Hematopoietic multipotent progenitor cell treated with erythropoietin and hydrocortisone succinate and interleukin-3 and kit ligand, for 4 days (in vitro differentiated cells): ENCODE results near the gene CACNG4.

ENCODE experiments used
- DNase-seq: peaks from one replicate; pipeline ENCODE4 v3.0.0-alpha.2; 2015

CACNG4 gene

DNA sequence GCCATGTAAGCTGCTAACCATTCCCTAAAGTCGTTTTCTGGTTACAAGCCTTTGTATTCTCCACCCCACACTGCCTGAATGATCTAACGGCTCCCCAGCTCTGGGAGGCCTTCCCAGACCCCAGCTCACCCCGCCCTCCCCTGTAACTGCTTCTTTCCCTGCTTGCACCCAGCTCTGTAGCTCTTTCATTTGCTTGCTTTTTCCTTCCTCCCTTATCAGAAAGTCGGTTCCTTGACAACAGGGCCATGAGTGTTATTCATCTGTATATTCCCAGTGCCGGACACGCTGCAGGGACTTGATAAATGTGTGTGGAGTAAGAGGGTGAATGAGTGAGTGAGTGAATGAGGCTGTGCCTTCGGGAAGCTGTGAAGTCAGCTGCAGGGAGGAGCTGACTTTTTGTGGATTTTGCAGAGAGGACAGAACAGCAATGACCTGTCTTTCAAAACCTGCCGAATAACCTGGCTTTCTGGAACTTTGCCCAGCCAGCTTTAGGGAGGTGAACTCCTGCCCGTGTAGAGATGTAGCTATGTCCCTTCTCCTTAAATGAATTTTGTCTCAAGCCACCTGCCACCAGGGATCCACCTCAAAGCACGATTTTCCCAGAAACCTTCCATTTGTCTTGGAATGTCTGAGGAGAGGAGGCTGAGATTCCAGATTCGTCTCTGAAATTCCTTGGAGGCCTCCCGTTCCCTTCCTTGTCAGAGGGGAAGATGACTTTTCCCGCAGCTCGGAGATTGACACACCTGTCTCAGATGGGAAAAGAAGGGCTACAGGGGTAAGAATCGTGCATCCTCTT lies 20.0 kb upstream of the CACNG4 start:
- peak; percentile 61 for DNase-seq

DNA sequence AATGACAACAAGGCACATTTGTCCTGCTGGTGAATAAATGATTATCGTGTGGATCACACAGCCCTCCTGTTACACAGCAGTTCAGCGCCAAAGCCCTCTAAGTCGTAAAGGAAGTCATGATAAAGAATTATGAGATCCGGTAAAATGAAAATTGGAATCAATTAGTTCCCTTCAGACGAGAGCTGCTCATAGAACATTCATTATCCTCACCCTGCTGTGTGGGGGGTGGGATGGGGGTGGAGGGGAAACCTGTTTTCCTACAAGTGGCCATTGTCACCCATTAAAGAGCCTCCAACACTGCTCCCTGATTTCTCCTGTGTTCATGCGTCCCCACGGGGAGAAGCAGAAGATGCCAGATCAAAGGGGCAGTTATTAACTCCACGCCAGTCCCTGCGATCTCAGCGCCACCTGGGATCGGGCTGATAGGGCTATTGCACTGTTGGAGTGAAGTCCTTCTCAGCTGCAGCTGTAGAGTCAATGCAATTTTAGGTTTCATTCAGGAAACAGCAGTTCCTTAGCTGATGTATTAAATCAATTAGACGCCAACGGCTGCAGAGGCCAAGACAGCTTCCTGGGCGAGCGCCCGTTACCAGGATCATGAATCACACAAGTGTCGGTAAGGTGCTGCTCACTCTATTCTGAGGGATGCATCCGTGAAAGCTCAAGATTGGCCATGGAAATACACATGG lies 19.2 kb upstream of the CACNG4 start:
- peak; percentile 51 for DNase-seq

GRCh38 chr17:66946251-66946650 lies 18.3 kb upstream of the CACNG4 start:
- DNase-seq: no peak

GRCh38 chr17:66947311-66947710 lies 17.2 kb upstream of the CACNG4 start:
- no peak for DNase-seq

DNA sequence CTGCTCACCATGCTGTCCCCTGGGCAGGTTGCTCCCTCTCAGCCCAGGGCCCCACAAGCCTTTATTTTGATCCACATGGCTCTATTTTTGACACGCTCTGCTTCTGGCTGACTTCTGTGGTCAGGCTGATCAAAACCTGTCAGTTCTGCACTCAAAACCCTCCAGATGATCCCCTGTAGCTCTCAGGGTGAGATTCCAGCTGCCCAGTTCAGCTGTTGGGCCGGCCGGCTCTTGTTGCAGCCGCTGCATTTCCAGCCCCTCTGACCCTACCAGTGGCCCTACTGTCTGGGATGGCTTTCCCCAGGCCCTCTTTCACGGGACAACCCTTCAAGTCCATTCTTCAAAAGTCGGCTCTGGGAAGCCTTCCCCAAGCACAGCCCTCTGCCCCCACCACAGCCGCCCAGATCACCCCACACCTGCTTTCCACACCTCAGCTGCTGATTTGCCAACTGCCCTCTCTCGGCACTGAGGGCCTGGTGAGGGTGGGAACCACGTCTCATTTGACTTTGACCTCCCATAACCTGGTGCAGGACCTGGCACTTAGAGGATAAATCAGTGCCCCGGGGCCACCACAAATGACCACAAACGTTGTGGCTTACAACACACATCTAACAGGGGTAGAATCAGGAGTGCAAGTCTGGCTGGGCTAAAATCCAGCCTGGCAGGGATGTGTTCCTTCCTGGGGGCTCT lies 16.3 kb upstream of the CACNG4 start:
- no peak for DNase-seq

DNA sequence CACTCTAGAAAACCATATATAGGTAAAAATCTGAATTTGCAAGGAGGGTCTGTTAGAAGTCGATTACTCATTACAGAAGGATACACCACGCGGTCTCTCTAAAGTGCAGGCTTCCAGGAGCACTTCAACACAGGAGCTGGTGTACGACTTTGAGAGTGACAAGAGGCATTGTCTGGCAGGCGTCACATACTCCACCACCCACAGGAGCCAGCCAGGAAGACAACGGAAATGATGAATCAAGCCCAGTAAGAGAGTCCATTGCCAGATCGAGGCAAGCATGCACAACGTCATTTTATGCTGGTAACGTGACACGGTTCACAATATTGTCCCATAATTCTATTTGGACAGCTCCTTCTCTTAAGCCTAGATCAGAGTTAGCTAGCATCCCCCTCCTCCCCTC lies 15.0 kb upstream of the CACNG4 start:
- no peak for DNase-seq

DNA sequence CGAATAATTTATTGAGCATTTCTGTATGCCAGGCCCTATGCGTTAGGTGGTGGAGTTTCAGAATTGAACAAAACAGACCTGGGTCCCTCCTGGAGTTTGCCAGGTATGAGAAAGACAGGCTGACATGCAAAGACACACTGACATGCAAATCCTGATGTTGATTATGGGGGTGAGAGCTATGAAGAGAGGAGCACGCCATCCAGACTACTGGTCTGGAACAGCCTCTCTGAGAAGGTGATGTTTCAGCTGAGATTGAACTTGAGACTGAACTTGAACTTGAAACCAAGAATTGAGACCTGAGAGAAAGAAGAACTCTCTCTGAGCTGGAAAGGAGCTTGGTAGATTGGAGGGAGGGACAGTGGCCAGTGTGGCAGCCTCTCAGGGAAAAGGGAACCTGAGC lies 14.2 kb upstream of the CACNG4 start:
- DNase-seq: no peak

DNA sequence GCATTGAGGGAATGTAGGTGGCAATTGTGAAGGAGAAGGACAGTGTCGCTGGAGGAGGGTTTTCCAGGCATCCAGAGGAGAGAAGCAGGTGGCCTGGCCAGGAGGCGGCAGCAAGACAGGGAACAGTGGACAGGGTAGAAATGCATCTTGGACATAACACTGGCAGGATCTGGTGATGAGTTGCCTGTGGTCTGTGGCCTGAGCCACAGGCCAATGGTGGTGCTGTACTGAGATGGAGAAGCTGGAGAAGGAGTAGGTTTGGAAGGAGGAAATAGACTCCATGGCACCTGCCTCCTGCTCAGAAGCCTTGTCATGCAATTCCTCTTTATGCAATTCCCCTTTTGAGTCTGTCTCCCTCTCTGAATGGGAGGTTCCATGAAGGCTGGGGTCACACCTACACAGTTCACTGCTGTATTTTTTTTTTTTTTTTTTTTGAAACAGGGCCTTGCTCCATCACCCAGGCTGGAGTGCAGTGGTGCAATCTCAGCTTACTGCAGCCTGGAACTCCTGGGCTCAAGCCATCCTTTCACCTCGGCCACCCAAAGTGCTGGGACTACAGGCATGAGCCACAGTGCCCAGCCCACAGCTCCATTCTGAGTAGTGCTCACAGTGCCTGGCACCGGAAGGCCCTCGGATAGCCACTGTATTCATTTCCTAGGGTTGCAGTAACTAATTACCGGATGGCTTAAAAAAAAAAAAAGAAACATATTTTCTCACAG lies 13.5 kb upstream of the CACNG4 start:
- no peak for DNase-seq

- DNase-seq: no peak
Measured at GRCh38 chr17:66951605-66951953, 12.9 kb upstream of the CACNG4 start.

DNA sequence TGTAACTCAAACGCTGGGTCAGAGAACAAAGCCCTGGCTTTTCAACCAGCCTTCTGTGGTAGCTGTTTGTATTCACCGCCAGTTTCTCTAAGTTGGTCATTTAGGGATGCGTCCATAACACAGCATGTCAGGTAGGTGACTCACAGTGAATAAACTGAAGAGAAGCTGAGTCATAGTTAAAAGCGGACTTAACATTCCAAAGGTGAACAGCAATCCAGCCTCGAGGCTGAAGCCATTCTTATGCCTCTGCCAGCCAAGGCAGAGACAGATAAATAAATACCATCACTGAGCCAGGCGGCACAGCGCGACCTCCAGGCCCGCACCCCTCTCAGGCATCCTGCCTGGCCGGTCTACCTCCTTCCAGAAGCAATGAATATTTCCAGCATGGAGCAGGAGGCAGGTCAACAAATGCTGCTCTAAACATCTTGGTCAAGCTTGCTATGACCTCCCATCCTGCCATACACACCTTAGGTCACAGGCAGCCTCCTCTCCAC lies 12.4 kb upstream of the CACNG4 start:
- no peak for DNase-seq

DNA sequence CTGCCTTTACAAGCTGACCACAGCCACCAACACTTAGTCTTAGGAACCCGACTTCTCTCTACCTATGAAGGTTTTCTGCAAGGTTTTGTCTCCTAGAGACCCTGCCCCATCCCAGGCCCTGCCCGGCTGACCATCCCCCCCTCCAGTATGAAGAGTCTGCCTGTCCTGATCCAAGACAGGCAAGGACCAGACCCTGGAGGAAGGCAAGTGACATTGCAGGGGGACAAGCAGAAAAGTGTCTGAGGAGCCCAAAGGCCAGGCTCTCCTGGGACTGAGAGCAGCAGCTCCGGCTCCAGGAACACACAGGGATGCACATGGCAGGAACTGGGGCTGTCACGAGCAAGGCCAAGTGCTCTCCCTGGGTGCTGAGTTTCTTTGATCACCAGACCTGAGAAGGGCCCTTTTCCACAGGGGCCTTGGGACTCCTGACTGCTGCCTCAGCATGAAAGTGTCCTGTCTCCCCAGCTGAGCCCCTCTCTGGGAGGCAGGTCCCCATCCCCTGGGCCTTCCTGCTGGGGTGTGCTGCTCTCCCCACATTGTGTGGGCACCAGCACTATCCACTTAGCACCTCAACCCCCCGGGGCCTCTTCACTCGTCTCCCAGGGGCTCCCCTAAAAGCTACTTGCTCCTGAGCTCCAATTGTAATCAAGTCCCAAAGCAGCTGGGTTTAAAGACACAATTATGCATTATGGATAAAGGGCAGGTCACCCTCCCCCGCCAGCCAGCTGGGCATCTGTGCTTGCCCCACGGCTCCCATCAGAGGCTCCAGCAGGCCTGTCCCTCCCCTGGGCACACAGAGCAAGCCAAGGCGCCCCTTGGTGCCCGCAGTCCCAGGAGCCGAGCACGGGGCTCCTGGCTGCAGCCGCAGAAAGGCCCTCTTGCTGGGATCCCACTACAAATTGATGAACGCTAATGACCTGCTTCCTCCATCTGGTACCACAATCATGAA lies 11.6 kb upstream of the CACNG4 start:
- no peak for DNase-seq

- no peak for DNase-seq
Measured at GRCh38 chr17:66953630-66954020, 10.9 kb upstream of the CACNG4 start.

DNA sequence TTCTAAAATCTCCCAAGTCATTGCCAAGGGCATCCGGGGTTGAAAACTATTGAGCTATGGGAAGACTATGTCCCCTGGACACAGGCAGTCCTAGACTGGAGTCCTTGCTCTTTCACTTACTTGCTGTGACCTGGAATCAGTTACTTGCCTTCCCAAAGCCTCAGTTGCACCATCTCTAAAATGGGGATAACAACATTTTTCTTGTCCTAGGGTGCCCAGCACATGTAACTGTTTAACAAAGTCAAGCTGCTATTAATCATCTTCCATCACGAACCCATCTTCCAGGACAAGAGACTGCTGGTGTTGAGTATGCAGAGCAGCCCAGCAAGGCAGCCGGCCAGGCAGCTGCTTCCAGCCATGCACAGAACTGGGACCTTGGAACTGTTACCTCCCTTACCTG lies 9.9 kb upstream of the CACNG4 start:
- DNase-seq: no peak

- DNase-seq: no peak
Measured at GRCh38 chr17:66955821-66956220, 8.7 kb upstream of the CACNG4 start.

GRCh38 chr17:66956941-66957340 lies 7.6 kb upstream of the CACNG4 start:
- DNase-seq: no peak

- no peak for DNase-seq
Measured at GRCh38 chr17:66957343-66957742, 7.2 kb upstream of the CACNG4 start.

DNA sequence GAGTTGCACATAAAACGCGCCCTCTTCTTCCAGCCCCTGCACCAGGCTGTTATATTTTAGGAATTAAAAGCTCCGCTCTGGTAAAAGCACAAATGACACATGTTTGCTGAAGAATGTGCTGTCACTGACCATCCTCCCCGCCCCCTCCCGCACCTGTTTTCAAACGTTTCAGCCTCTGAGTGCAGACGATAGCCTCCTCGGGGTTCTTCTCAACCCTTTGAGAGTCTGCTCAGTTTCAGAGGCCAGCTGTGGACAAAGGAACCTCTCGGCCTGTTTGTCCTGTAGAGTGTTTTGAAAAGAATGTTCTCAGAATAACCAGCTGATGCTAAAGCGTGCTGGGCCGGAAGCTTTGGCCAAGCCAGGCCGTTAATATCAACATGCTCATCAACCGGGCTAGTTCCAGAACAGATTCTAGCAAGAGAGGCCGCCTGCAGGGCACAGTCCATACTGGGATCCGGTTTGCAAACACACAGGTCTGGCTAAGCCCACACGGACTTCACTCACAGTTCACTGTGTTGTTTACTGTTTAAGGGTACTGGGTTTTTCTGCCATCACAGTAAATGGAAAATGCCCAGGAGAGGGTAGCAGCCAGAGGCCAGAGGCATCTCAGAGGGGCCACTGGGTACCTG lies 6.4 kb upstream of the CACNG4 start:
- DNase-seq: no peak

GRCh38 chr17:66959641-66960375 lies 4.7 kb upstream of the CACNG4 start:
- no peak for DNase-seq

DNA sequence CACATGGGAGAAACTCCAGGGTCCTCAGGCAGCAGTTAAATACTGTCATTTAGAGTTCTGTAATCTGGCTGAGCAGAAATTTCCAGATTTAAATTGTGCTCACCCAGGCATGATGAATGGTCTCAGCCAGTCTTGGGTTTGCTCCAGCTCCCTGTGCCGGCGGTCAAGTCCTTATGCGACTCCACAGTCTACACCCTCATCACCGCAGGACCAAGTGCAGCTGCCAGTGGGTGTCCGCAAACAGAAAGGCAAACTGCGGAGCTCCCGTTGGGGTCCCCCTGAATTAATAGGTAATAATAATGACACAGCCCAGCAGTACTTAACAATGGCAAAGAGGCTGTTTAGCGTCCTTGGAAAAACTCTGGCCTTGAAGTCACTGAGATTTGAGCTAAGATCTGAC lies 3.9 kb upstream of the CACNG4 start:
- DNase-seq: no peak

DNA sequence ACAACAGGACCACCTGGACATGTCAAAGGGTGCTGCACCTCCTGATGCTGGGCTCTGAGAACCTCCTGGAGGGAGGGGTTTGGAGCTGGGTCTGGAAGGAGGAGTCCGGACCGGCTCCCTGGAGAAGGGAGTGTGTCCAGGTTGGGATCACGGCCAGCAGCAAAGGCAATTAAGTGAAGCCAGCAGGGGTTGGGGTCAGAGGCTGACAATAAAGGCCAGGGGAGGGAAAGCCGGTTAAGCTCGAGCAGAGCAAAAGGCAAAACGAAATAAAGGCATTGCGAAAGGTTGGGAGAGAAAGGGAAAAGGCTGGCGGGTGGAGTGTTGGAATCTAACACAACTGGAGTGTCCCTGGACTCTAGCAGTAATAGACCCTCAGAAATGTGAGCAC lies 992 bp upstream of the CACNG4 start:
- no peak for DNase-seq
